SKM-1 (cell line): ENCODE measurements around the gene ZC3H7B.
"Not testable (repeated sequence)": the region's sequence is repeated elsewhere in the genome, so short reads cannot be mapped to it uniquely, and the experiment has no call there.

Source experiments
- DNase-seq: peaks from one replicate; lab custom pipeline; 2025; ENCODE audit not compliant: unreplicated experiment; lab: John Stamatoyannopoulos, UW

ZC3H7B gene

DNA sequence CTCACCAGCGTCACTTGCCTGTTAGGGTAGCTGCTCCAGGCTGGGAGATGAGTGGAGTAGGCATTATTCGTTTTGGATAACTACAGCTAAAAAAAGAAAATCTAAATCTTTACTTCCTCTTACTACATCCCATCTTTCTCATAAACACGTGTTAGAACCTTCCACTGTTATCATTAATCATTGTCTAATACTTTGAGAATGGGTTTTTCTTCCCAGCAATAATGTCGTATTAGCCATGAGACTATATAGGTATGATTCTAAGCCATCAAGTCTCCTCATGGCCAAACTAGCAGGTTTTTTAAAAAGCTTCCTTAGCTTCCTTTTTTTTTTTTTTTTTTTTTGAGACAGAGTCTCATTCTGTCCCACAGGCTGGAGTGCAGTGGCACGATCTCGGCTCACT, 76.5 kb downstream of the ZC3H7B start:
- no peak for DNase-seq

- no peak for DNase-seq
These were observed 79.6 kb downstream of the ZC3H7B start for GRCh38 chr22:41380993-41381328.

GRCh38 chr22:41381329-41382097, 80.2 kb downstream of the ZC3H7B start, which contains the start of gene TEF:
TSS of gene TEF (plus strand) at chr22:41381942. CDS start at chr22:41382045, 103 bp downstream.
- DNase-seq, result peak; percentile 97

DNA sequence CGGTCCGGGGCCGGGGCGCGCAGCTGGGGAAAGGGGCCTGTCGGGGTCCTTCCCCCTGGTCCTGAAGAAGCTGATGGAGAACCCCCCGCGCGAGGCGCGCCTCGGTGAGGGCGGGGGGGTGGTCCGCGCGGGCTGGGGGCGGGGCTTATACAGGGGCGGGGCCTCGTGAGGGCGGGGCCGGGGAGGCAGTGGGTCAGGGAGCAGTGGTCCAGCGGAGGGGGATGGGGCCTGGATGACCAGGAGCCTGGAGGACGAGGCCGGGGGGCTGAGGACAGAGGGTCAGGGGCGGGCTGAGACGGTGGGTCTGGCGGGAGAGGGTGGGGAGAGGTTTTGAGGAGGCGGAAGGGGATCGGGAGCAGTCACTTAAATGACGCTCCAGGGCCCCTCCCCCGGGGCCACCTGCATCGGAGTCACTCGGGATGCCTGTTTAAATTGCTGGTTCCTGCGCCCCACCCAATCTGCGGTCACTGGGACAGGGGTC, 80.8 kb downstream of the ZC3H7B start:
- DNase-seq, result no peak

- no peak for DNase-seq
These were observed 81.3 kb downstream of the ZC3H7B start for GRCh38 chr22:41382610-41383009.

DNA sequence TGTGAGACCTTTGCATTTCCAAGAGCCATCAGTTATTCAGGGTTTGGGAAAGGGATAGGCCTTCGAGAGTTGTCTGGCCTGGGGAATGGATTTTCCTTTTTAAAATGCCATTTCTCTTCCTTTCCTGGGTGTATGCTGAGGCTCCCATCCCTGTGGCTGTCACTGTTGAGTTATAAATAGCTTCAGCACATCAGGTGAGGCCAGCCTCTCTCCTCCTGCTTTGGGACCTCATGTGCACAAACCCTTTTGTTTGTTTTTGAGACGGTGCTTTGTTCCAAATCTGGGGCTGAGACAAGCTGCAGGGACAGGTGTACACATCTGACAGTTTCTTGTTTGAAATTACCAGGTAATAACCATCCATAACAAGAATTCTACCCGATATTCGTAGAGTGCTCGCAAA, 81.8 kb downstream of the ZC3H7B start:
- DNase-seq, result no peak

DNA sequence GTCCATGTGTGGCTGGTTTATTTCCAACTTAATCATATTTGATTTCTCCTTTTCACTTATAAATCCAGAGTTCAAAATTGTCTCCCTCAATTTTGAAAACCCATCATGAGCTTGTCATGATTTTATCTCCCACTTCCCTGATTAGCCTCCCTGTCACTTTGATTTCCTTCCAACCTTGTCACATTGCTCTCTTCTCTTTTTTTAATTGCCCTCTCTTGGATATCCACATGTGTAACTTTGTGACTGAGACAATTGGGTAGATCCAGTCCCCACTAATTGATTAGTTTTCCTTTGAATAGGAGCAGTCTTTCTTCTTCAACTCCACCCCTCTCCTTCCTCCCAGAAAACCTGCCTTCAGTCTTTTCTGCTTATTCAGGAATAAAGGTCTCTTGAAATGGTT, 82.8 kb downstream of the ZC3H7B start:
- DNase-seq, result no peak

DNA sequence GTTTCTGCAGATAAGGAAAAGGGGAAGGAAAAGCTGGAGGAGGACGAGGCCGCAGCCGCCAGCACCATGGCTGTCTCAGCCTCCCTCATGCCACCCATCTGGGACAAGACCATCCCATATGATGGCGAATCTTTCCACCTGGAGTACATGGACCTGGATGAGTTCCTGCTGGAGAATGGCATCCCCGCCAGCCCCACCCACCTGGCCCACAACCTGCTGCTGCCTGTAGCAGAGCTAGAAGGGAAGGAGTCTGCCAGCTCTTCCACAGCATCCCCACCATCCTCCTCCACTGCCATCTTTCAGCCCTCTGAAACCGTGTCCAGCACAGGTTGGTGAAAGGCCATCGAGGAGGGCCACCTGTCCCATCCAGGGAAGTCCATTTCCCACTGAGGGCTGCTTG, 86.0 kb downstream of the ZC3H7B start:
- DNase-seq, result no peak

GRCh38 chr22:41394012-41394356, 92.7 kb downstream of the ZC3H7B start:
- no peak for DNase-seq

- no peak for DNase-seq
These were observed 94.4 kb downstream of the ZC3H7B start for GRCh38 chr22:41395531-41396240.

DNA sequence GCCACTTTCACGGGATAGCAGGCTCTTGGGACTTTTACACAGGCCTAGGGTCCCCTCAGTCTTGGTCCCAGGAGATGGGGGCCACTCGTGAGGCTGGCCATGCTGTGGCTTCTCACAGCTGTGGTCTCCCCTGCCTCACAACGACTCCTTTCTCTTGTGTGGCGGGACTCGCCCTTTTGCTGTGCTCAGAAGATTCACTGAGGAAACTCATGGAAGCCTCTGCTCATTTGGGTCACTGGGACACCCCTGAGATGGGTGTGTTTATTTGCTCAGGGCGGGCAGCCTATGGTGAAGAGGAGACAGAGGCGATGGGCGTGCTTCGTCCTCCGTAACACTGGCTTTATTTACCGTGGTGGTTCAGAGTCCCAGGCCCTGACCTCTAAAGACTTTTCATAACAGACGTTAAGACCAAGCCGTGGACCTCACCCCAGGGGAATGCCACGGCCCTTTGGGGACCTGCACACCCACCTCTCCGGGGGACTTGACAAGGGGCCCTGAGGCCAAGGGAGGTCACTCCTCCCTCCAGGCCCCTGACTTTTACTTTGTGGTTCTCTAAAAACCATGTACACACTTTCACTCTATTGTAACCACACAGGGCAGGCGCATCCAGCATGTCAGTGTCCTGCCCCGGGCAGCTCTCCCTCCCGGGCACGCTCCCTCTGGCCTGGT, 96.0 kb downstream of the ZC3H7B start:
- DNase-seq, result no peak

GRCh38 chr22:41398921-41399320, 97.6 kb downstream of the ZC3H7B start:
- DNase-seq, result no peak

DNA sequence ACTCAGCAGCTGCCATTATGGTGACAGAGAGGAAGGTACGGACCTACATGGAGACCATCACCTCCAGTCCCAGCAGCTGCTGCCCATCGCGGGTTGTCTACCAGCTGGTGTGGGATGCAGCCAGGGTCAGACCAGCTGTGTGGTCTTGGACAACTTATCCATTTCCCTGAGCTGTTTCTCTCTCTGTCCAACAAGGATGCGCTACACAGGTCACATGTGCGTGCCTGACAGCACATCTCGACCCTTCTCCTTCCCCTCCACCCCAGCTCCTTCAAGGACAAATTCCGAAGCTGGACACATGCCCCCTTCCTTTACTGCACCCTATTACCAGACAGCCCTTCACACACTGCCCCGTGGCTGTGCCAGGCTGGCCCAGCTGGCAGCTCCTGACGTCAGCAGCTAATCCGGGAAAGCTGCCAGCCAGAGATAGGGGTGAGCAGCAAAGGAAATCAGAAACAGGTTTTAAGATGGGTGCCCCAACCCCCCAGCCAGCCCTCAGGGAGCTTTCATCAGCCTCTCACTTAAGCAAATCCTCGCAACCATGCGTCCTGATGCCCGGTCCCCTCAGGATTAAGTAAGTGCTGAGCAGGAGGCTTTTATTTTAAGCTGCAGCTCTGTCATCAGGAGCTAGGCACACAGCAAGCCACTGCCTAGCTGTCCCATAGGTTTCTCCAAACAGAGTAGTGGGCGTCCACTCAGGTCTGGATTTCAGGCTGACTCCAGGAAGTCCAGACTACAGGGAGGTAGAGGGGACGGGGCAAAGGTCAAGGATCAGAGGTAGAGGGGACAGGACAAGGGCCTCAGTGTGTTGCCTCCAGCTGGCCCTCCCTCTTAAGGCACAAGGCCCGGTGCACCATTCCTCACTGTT, 100.7 kb downstream of the ZC3H7B start:
- no peak for DNase-seq

GRCh38 chr22:41402851-41403250, 101.5 kb downstream of the ZC3H7B start:
- not testable (repeated sequence) for DNase-seq

- peak; percentile 75 for DNase-seq
These were observed 102.4 kb downstream of the ZC3H7B start for GRCh38 chr22:41403532-41404318.

GRCh38 chr22:41405588-41405987, 104.3 kb downstream of the ZC3H7B start:
- no peak for DNase-seq

DNA sequence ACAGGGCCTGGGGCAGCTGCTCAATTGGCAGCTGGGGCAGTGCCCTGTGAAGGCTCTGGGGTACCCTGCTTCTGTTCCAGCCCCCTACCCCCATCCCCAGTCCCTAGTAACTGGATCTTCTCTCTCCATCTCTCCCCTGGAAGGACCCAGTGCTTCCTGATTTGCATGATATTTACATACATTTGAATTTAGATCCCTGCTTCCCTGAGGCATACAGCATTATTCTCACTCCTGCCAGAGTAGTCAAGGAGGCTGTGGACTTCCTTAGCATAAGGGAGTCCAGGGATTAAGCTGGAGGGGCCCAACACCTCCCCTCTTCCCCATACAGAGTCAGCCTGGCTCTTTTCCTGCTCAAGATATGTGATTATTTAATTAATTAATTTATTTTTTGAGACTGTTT, 105.1 kb downstream of the ZC3H7B start:
- no peak for DNase-seq

DNA sequence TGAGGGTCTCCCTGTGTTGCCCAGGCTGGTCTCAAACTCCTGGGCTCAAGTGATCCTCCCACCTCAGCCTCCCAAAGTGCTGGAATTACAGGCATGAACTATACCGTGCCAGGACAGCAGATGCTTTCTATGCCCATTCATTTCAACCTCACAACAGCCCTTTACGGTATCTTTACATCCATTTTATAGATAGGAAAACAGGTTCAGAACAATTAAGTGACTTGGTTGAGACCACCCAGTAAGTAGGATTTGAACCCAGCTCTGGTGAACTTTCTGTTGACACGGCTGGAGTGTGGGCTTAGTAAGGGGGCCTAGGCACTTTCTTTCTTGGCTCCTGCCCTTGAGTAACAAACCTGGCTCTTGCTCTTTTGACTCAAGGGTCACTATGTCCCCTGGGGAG, 106.1 kb downstream of the ZC3H7B start:
- DNase-seq, result no peak

DNA sequence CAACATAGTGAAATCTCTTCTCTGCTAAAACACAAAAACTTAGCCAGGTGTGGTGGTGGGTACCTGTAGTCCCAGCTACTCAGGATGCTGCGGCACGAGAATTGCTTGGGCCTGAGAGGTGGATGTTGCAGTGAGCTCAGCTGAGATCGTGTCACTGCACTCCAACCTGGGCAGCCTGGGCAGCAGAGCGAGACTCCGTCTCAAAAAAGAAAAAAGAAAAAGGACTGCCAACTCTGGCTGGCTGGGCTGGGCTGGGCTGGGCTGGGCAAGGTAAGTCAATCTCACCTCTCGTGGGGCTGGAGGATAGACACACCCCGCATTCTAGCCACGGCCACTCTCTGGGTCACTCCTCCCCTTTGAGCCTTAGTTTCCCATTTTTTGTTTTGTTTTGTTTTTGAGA, 107.3 kb downstream of the ZC3H7B start:
- DNase-seq, result no peak
